ENCODE results near the gene SPINK5. TPM values are rescaled to one million over a fixed set of nuclear protein-coding genes. Genes with fewer than 3 reads are reported as not detected.

Gene SPINK5
- total RNA-seq, 2 donors from 2014 or later, result 0.54 TPM; not detected in 1

DNA sequence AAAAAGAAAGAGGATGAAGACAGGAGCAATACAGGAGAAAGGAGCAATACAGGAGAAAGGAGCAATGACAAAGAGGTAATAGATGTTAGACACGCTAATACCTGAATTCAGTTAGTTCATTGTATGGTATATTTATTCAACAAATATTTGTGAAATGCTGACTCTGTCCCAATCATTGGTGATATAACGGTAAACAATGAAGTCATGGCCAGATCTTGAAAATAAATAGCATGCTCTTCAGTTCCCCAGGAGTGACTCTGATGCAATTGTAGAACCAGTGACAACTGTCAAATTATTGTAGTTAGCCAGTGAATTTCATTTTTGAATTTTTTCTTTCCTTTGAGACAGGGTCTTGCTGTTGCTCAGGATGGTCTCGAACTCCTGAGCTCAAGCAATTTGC lies 56.5 kb downstream of the SPINK5 start:
- ATAC-seq (ENCODE audit: insufficient number of reproducible peaks, low FRiP score, low read depth) (no peak), DNase-seq (ENCODE audit: low spot score) (no peak)
- H3K9me3 ChIP-seq, result no peaks in the 10 kb centered on the region
- TF ChIP-seq, protein P1, sequence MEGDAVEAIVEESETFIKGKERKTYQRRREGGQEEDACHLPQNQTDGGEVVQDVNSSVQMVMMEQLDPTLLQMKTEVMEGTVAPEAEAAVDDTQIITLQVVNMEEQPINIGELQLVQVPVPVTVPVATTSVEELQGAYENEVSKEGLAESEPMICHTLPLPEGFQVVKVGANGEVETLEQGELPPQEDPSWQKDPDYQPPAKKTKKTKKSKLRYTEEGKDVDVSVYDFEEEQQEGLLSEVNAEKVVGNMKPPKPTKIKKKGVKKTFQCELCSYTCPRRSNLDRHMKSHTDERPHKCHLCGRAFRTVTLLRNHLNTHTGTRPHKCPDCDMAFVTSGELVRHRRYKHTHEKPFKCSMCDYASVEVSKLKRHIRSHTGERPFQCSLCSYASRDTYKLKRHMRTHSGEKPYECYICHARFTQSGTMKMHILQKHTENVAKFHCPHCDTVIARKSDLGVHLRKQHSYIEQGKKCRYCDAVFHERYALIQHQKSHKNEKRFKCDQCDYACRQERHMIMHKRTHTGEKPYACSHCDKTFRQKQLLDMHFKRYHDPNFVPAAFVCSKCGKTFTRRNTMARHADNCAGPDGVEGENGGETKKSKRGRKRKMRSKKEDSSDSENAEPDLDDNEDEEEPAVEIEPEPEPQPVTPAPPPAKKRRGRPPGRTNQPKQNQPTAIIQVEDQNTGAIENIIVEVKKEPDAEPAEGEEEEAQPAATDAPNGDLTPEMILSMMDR (IDR thresholded peaks at IDR 0.05), result no peak
- H3K4me3 ChIP-seq, result no peak overlapping the region
- no peaks in the 10 kb centered on the region for H3K27me3 ChIP-seq (replicated peaks; ENCODE audit: insufficient read depth)
- H3K4me1 ChIP-seq (ENCODE audit: control insufficient read depth in 1 of 2, low read depth in 2 of 2), result no peaks in the 10 kb centered on the region
- H3K27ac ChIP-seq, result no peak overlapping the region
- H3K36me3 ChIP-seq, result no peaks in the 10 kb centered on the region

DNA sequence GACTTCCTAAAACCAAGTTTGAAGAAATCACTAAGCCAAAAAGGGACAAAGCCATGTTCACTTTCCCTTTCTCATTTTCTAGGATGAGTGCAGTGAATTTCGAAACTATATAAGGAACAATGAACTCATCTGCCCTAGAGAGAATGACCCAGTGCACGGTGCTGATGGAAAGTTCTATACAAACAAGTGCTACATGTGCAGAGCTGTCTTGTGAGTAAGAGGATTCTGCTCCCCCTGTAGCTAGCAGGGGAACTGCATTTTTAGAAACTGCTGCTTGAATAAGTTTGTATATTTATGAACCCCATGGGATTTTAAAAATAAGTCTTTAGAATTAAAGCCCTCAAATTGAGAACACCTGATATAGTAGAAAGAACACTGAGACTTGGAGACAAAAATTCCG lies 61.9 kb downstream of the SPINK5 start:
- H3K27me3 ChIP-seq (replicated peaks; ENCODE audit: insufficient read depth), result no peaks in the 10 kb centered on the region
- TF ChIP-seq, protein P1 (IDR thresholded peaks at IDR 0.05), result no peak
- H3K4me3 ChIP-seq, result no peak overlapping the region
- H3K27ac ChIP-seq, result no peak overlapping the region
- no peaks in the 10 kb centered on the region for H3K36me3 ChIP-seq
- ATAC-seq (ENCODE audit: insufficient number of reproducible peaks, low FRiP score, low read depth) (no peak), DNase-seq (ENCODE audit: low spot score) (no peak)
- H3K4me1 ChIP-seq (ENCODE audit: control insufficient read depth in 1 of 2, low read depth in 2 of 2), result no peaks in the 10 kb centered on the region
- H3K9me3 ChIP-seq, result no peaks in the 10 kb centered on the region

DNA sequence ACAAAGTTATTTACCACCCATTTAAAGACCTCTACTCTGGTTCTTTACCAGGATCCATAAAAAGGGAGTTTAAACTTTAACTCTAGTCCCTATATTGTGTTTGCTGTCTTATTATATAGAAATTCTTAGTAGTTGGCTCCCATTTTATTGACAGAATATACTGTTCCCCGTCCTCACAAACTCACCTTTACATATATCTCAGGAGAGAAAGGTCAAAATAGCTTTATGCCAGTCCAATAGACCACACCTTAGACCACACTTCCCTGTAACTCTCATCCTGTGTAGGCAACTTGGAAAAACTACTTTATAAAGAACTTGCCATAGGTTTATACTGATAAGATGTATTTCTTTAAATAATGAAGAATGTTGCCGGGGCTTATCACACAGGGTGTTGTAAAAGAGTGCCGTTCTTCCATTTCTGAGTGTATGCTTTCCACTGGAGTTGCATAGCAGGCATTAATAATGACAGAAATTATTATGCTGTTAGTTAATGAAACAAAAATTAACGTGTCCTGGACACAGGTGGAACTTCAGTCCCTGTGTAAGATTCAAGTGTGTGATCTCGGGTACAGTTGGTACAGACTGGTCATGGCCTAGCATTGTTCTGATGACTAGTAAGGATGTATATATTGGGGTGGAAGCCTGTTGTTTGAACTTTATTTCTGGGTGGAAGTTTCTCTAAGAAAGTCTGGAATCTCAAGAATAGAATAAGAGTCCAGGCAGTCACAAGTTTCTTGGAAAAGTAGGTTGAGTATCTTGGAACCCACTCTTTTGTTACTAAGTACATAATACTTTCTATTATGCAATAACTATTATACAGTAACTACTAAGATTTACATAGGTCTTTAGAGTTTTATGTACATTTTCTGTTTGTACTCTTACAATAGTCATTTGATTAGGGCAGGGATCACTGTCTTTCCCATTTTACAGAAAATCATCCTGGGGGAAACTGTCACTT lies 71.6 kb downstream of the SPINK5 start:
- Histone ChIP-seq H3K36me3 (no peaks in the 10 kb centered on the region), H3K27ac (no peak overlapping the region), H3K27me3 (replicated peaks; ENCODE audit: insufficient read depth) (no peaks in the 10 kb centered on the region), H3K4me1 (ENCODE audit: control insufficient read depth in 1 of 2, low read depth in 2 of 2) (no peaks in the 10 kb centered on the region), H3K4me3 (no peak overlapping the region), H3K9me3 (no peaks in the 10 kb centered on the region)
- DNase-seq (ENCODE audit: low spot score) (no peak), ATAC-seq (ENCODE audit: insufficient number of reproducible peaks, low FRiP score, low read depth) (no peak)
- TF ChIP-seq, protein P1 (IDR thresholded peaks at IDR 0.05), result no peak

DNA sequence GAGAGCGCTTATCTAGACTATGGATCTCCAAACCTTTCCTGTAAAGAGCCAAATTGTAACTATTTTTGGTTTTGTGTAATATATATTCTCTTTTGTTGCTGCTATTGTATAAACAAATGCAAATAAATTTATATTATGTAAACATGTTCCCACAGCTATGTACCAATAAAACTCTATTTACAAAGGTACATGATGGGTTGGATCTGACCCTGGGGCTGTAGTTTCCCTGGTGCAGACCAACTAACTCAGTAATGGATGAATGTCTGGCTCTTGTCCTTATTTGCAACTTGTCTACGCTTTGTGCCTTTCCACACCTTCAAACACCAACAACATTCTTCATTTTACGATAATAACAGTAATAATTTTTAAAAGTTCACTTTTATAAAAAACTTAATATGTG lies 77.1 kb downstream of the SPINK5 start:
- Histone ChIP-seq H3K27ac (no peak overlapping the region), H3K27me3 (replicated peaks; ENCODE audit: insufficient read depth) (no peaks in the 10 kb centered on the region), H3K4me1 (ENCODE audit: control insufficient read depth in 1 of 2, low read depth in 2 of 2) (no peaks in the 10 kb centered on the region), H3K36me3 (no peaks in the 10 kb centered on the region), H3K9me3 (no peaks in the 10 kb centered on the region), H3K4me3 (no peak overlapping the region)
- no peak for ATAC-seq (ENCODE audit: insufficient number of reproducible peaks, low FRiP score, low read depth)
- TF ChIP-seq, protein P1 (IDR thresholded peaks at IDR 0.05), result no peak
- no peak for DNase-seq (ENCODE audit: low spot score)

DNA sequence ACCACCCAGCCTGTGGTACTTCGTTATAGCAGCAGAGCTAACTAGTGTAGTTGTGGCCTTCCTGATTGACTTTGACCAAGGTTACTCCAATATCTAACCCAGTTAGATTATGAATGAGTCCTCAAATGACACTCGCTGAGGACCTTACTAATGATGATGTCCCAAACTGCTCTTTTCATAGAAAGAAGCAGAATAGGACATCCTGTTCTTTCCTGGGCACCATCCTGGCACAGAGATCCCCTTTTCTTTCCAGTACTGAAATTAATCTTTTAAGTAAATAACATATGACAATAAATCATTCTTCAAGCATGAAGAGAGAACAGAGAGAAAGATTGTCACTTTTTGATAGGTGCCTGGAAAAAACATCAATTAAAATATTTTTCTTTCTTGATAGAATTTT lies 77.9 kb downstream of the SPINK5 start:
- no peak for ATAC-seq (ENCODE audit: insufficient number of reproducible peaks, low FRiP score, low read depth)
- Histone ChIP-seq H3K4me3 (no peak overlapping the region), H3K27ac (no peak overlapping the region), H3K9me3 (no peaks in the 10 kb centered on the region), H3K27me3 (replicated peaks; ENCODE audit: insufficient read depth) (no peaks in the 10 kb centered on the region), H3K4me1 (ENCODE audit: control insufficient read depth in 1 of 2, low read depth in 2 of 2) (no peaks in the 10 kb centered on the region), H3K36me3 (no peaks in the 10 kb centered on the region)
- DNase-seq (ENCODE audit: low spot score), result no peak
- TF ChIP-seq, protein P1 (IDR thresholded peaks at IDR 0.05), result no peak

All from thoracic aorta (tissue), 2 donors.